Osteocyte (in vitro differentiated cells): ENCODE measurements around the gene TMEM235. TPM values are rescaled to one million over a fixed set of nuclear protein-coding genes. Genes with fewer than 3 reads are reported as not detected.

Experiments used
- DNase-seq: peaks from one replicate; pipeline ENCODE4 v3.0.0; 2021; ENCODE audit warnings: mixed read lengths; ENCODE audit not compliant: unreplicated experiment; ENCODE audit errors: extremely low spot score
- H3K27ac Mint-ChIP-seq: one replicate; pipeline ENCODE4 v1.8.0; 2021; ENCODE audit warnings: mild to moderate bottlenecking, mixed read lengths; ENCODE audit not compliant: unreplicated experiment
- H3K27me3 Mint-ChIP-seq: one replicate; pipeline ENCODE4 v1.8.0; 2021; ENCODE audit warnings: mixed read lengths; ENCODE audit not compliant: unreplicated experiment
- H3K36me3 Mint-ChIP-seq: one replicate; pipeline ENCODE4 v1.8.0; 2021; ENCODE audit warnings: mixed read lengths; ENCODE audit not compliant: unreplicated experiment
- H3K4me1 Mint-ChIP-seq: one replicate; pipeline ENCODE4 v1.8.0; 2021; ENCODE audit warnings: mixed read lengths; ENCODE audit not compliant: unreplicated experiment
- H3K4me3 Mint-ChIP-seq: one replicate; pipeline ENCODE4 v1.8.0; 2021; ENCODE audit warnings: mild to moderate bottlenecking, moderate library complexity, mixed read lengths; ENCODE audit not compliant: unreplicated experiment
- H3K9me3 Mint-ChIP-seq: one replicate; pipeline ENCODE4 v1.8.0; 2021; ENCODE audit warnings: mixed read lengths; ENCODE audit not compliant: unreplicated experiment
- total RNA-seq: library from RNA; stranded (reverse); gene quantifications from 2 replicates; pipeline ENCODE4 v1.2.1, GENCODE V29; 2021
- TF ChIP-seq, protein P1 (sequence below): fragments of 200-600 bp; sonication (generic); IDR thresholded peaks from 2 replicates; pipeline ENCODE4 v1.5.0; 2021; ENCODE audit warnings: antibody characterized with exemption, mild to moderate bottlenecking, moderate library complexity

TMEM235 gene
- total RNA-seq, 1 donor from 2014 or later, result not detected

DNA sequence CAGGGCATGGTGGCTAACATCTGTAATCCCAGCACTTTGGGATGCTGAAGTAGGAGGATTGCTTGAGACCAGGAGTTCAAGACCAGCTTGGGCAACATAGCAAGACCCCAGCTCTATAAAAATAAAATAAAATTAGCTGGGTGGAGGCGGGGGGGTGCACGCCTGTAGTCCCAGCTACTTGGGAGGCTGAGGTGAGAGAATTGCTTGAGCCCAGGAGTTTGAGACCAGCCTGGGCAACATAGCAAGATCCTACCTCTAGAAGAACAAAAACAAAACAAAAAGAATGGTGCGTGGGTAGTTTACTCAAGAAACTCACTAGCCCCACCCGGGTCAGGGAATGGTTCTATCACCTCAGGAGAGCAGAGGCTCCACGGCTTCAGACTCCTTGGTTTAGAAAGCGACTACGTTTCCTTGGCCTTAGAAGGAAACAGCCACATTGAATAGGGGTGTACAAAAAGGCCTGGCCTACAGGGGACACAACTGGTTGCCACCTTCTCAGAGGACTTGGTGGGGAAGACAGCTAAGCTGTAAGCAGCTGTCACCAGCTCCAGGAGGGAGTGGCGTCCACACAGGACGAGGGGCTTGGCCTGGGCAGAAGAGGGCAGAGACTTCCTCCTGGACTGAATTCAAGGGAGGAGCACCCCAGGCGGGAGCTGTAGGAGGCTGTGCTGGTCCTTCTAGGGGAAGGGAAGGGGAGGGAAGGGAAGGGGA, 45.3 kb upstream of the TMEM235 start:
- Mint-ChIP-seq H3K9me3 (no peaks in the 10 kb centered on the region), H3K27ac (no peak overlapping the region), H3K36me3 (peaks cover 3% of the 10 kb centered on the region), H3K27me3 (no peaks in the 10 kb centered on the region), H3K4me1 (peaks cover 25% of the 10 kb centered on the region), H3K4me3 (peak overlapping the region; percentile 71)
- peak; percentile 83 for DNase-seq
- TF ChIP-seq, protein P1, sequence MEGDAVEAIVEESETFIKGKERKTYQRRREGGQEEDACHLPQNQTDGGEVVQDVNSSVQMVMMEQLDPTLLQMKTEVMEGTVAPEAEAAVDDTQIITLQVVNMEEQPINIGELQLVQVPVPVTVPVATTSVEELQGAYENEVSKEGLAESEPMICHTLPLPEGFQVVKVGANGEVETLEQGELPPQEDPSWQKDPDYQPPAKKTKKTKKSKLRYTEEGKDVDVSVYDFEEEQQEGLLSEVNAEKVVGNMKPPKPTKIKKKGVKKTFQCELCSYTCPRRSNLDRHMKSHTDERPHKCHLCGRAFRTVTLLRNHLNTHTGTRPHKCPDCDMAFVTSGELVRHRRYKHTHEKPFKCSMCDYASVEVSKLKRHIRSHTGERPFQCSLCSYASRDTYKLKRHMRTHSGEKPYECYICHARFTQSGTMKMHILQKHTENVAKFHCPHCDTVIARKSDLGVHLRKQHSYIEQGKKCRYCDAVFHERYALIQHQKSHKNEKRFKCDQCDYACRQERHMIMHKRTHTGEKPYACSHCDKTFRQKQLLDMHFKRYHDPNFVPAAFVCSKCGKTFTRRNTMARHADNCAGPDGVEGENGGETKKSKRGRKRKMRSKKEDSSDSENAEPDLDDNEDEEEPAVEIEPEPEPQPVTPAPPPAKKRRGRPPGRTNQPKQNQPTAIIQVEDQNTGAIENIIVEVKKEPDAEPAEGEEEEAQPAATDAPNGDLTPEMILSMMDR, result no peak

DNA sequence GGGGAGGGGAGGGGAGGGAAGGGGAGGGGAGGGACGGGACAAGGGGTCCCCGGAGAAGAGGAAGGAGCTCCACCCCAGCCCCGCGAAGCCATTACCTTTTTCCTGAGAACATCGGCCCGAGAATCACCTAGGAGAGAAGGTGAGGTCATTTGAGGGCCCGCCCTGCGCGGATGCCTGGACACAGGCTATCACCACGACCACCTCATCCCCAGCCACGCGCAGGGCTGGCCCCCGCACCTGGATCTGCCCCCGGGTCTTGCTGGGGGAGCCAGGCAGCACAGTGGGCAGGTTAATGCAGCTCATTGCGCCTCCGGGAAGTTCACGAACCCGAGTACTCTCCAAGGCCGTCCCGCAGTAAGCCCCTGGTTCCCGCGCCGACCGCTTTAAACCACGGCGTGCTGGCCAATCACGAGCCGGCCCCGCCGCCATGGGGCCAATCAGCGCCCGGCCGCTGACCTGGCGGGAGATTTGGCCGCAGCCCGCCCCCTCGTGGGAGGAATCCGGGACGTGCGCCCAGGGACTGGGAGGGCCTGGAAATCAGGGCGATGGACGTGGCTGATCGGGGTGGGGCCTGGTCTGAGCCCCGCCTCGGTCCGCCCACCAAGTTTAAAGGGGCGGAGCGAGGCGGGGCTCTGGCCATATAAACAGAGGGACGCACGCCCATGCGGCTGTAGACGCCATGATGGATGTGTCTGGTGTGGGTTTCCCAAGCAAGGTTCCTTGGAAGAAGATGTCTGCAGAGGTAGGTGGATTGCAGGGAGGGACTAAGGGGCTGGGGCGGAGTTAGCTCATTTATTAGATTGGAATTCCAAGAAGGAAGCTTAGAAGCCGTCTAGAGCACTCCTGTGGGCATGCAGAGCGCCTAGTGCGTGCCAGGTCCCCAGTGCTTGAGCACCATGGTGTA, 44.5 kb upstream of the TMEM235 start, which contains the start of the genes AFMID and TK1:
TSS of gene AFMID (plus strand) at position 671 of the 904 bp plus-strand sequence. CDS start at position 680, 9 bp downstream.
TSS of gene TK1 (minus strand) at position 361 of the 904 bp plus-strand sequence. CDS start at position 303, 58 bp downstream.
- peaks cover 25% of the 10 kb centered on the region for H3K4me1 Mint-ChIP-seq
- H3K27me3 Mint-ChIP-seq, result no peaks in the 10 kb centered on the region
- H3K36me3 Mint-ChIP-seq, result peaks cover 3% of the 10 kb centered on the region
- peak; percentile 100 for DNase-seq
- peak within 1 kb of the TSS; percentile 81 for H3K27ac Mint-ChIP-seq
- H3K4me3 Mint-ChIP-seq, result peak within 1 kb of the TSS; percentile 89
- no peaks in the 10 kb centered on the region for H3K9me3 Mint-ChIP-seq
- TF ChIP-seq, protein P1, result peak; percentile 87

DNA sequence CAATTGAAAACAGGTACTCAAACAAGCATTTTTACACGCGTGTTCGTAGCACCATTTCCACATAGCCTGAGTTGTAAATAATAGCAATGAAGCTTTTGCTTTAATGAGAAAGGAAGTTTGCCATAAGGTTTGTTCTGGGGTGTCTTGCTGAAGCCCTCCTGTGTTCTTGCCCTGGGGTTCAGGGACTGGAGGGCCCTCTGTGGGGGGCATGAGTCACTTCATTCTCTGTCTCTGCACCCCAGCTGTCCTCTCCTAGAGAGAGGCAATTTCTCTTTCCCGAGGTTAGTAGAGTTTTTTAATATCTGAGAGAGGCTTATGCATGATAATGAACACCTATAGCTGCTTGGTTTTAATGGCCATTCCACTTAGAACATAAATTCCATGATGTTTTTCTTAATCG, 34.7 kb upstream of the TMEM235 start:
- Mint-ChIP-seq H3K4me1 (peaks cover 26% of the 10 kb centered on the region), H3K9me3 (no peaks in the 10 kb centered on the region), H3K27ac (no peak overlapping the region), H3K4me3 (no peak overlapping the region), H3K27me3 (no peaks in the 10 kb centered on the region), H3K36me3 (peaks cover 3% of the 10 kb centered on the region)
- DNase-seq, result no peak
- TF ChIP-seq, protein P1, result no peak

DNA sequence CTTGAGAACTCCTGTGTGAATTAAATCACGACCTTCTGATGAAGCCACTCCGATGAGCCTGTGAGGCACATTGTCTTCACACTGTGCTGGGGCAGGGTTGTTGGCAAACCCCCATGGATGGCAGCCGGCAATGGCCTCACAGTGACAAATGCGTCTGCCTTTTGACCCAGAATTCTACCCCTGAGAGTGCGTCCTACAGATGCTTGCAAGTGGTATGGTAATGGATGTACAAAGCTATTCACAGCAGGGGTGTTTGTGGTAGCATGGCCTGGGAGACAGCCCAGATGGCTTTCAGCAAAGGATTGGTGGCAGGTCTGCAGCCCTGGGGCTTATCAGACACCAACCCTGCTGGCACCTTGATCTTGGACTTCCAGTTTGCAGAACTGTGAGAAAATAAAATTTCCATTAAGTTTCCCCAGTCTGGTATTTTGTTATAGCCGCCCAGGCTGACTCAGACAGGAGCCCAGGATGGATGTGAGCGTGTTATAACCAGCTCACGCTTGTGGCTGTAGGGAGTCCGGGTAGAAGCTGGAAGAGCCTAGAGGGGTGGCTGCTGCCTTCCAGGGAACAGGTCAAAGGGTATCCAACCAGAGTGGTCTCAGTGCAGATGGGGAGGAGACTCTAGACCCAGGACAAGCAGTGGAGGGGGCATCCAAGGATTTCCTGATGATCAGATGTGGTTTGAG, 34.1 kb upstream of the TMEM235 start:
- TF ChIP-seq, protein P1, result no peak

More for the DNA sequence above, 34.1 kb upstream of the TMEM235 start:
- Mint-ChIP-seq H3K36me3 (peaks cover 3% of the 10 kb centered on the region), H3K9me3 (no peaks in the 10 kb centered on the region), H3K4me3 (no peak overlapping the region), H3K4me1 (peaks cover 26% of the 10 kb centered on the region), H3K27ac (peak overlapping the region; percentile 29), H3K27me3 (no peaks in the 10 kb centered on the region)
- DNase-seq, result no peak
